Prostate gland (tissue), 2 donors: ENCODE results near the gene PPP1R14C.

Source experiments
- CTCF ChIP-seq, 4 experiments: fragments of 200-600 bp in 2 of 4; fragments of 450-650 bp in 2 of 4; sonication (generic) in 2 of 4; IDR thresholded peaks; 1 replicate in 3 of 4; 2 replicates in 1 of 4; pipeline ENCODE4 v1.5.1; 2016 to 2019; ENCODE audit warnings: antibody characterized with exemption in 4 of 4, mild to moderate bottlenecking in 2 of 4, moderate library complexity in 2 of 4
- POLR2A ChIP-seq: fragments of 450-650 bp; IDR thresholded peaks from one replicate; pipeline ENCODE4 v1.6.1; 2016; ENCODE audit warnings: antibody characterized with exemption, mild to moderate bottlenecking
- POLR2AphosphoS5 ChIP-seq: sonication (generic); formaldehyde crosslinking; IDR thresholded peaks from one replicate; pipeline ENCODE4 v1.6.1; 2017; ENCODE audit warnings: antibody characterized with exemption

GRCh38 chr6:150248300-150248699 lies 105.5 kb downstream of the PPP1R14C start:
- no peak for TF ChIP-seq POLR2A
- no peak for TF ChIP-seq CTCF (IDR thresholded peaks at IDR 0.05)
- no peak for TF ChIP-seq POLR2AphosphoS5
